Measurements from ENCODE around the gene CARD19.
A peak's percentile ranks its signal among the peaks of the same experiment; 100 is the strongest.

Gene CARD19

DNA sequence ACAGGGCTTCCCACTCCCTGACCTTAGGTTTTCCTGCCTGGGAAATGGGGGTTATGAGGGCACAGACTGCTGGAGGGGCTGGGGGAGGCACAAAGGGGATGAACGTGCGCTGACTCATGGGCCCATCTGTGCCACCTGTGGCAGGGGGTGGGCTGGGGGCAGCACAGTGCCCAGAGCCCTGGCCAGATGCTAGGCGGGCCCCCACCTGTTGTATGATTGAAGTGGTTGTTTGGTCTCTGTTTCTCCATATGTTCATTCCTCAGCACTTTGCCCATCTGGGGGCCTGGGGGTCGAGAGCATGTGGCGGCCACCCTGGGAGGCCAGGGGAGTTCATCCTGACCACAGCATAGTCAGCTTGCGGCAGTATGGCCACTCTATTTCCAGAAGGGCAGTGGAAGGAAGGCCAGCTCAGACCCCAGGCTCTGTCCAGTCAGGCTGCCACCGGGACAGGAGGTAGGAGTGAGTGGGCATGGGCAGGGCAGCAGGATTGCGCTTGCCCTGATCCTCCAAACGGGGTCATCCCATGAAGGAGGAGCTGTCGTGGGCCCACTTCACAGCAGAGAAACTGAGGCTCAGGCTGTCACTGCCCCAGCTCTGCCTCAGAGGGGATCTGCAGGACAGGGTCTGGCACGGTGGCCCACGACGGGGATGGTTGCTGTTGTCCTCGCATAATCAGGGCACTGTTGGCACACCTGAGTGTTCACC lies 38.9 kb downstream of the CARD19 start:
- DNase-seq: no peak

DNA sequence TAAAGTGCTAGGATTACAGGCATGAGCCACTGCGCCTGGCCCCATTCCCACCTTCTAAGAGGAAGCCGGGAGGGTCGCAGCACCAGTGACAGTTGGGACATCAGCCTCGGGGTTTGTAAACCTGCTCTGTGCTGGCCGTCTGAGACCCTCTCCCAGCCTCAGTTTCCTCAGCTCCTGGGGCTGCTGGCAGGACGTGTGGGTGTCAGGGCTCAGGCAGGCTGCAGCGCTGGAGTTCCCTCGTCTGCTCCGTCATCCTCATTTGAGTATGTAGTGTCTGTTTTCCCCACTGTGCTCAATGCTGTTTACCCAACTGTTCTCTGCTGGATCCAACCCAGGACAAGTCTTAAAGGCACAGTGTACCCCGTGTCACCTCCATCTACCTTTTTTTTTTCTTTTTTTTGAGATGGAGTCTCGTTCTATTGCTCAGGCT lies 40.0 kb downstream of the CARD19 start:
- no peak for DNase-seq

DNA sequence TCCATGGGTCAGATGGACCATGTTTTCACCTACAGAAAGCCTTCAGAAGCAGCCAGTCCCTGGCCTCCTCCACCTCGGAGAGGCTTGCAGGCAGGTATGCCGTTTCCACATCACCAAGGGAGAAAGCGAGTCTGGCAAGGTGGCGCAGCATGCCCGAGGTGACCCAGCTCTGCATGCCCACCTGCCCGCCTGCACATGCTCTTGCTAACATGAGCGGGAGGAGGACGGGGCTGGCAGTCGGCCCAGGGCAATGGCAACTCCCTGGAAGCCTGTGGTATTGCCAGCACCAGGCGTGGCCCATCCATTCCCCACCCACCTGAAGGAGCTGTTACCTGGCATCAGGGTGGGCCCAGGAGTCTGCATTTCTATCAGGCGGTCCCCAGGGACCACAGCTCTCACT lies 41.3 kb downstream of the CARD19 start:
- no peak for DNase-seq

DNA sequence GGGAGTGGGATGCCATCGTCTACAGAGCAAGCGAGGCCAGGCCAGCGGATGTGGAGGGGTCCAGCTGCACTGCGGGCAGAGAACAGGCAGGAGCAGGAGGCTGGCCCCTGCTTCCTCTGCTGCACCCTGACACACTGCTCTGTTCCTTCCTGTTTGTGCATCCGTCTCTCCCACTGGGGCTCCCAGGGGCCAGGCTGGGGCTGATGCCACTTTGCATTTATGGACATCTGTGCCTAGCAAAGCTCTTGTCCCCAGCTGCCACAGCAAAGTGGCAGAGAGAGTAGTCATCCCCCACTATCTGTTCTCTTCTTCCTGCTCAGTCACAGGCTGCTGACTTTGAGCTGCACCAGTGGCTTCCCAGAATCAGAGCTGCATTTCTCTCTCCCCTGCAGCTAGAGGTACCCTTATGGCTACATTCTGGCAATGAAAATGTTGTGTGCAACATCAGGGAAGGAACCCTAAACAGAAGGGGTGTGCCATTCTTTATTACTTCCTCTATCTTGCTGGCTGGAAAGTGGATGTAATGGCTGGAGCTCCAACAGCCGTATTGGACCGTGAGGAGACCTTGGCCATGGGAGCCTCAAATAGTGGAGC lies 42.3 kb downstream of the CARD19 start:
- no peak for DNase-seq

DNA sequence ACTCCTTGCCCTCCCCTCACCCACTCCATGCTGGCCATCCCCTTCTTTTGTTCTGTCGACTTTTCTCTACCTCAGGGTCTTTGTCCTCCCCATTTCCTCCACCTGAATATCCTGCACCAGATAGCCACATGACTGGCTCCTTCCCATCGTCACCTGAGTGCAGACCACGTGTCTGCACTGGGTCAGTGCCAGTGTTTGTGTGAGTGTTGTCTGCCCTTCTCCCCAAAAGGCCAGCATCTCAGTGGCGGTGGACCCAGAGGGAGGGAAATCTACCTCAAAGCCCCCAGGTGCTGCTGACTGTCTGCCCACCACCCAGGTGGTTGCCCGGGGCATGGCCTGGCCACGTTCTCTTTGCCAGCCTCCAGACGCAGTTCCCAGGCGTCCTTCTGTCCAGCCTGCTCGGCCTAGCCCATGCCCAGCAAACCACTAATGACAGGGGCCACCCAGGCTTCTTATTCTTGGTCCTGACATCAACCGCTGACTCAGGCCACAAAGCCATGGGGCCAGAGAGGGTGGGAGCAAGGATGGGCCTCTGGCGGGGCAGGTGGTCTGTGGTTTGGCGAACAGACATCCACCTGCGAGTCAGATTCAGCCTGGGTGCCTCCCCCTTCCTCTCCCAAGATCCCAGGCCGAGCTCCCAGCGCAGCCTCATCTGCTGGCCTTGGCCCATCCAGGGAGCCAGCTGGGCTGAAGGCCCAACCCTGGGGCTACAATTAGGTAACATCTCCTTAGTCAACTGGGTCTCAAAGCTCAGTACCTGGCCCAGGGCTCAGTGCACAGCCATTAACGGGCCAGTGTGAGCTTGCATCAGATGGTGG lies 43.6 kb downstream of the CARD19 start:
- DNase-seq: no peak

DNA sequence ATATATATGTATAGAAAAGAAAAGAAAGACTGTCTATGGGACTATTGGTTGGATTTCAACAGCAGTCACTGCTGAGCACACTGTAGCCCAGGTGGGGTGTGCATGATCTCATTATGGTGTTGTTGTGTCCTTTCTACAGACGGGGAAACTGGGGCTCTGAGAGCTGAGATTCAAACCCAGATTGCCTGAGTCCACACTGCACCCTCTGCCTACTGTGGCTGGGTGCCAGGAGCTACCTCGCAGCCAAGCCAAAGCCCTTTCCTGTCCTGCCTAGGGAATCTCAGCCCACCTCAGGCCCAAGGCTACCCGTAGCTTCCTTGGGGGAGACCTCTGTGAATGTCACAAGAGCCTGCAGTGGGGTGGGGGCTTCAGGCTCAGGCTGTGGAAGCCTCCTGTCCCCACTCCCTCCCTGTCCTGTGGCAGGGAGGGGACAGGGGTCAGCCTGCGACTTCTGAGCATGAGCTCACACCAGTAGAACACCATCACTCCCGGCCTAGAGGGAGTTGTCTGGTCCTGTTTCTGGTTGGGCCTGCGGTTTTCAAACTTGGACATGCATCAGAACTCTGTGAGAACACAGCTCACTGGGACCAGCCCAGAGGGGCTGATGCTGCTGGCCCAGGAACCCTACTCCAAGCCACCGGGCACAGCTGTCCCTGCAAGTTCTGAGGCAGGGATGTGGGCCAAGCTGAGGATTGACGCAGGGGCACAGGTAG lies 45.9 kb downstream of the CARD19 start:
- DNase-seq: no peak

DNA sequence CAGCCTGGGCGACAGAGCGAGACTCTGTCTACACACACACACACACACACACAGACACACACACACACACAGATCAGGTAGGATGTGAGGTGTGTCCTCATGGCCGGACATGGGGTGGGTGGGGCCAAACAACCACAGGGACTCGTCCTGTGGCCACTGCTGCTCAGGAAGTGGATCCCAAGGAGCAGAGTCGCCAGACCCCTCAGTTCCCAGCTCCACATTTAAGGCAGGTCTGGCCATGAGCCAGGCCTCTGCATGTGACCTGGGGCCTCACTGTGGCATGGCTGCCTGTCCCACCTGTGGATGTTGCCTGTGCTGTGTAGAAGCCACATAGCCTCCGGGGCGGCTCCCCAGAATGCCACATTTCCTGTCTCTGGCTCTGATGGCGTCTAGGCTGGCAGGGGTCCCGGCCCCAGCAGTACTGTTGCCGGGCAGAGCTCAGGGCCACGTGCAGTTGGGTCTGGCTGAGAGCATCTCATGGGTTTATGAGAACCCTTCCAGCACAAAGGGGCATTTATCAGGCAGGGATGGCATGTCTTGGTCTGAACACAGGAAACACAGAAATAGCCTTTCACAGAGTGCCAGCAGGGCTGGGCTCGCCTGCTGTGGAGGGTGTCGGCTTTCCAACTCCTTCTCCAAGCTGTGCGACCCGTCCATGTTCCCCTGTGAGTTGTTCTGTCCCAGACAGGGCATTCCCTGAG lies 48.0 kb downstream of the CARD19 start:
- no peak for DNase-seq

DNA sequence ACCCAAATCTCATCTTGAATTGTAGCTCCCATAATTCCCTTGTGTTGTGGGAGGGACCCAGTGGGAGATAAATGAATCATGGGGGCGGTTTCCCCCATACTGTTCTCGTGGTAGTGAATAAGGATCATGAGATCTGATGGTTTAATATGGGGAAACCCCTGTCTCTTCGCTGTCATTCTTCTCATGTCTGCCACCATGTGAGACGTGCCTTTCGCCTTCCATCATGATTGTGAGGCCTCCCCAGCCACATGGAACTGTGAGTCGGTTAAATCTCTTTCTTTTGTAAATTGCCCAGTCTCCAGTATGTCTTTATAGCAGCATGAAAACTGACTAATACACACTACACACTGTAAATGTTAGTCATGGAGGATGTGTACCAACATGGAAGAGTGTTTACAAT lies 50.7 kb downstream of the CARD19 start:
- DNase-seq: peak in 1 of 2 donors; percentile 32

DNA sequence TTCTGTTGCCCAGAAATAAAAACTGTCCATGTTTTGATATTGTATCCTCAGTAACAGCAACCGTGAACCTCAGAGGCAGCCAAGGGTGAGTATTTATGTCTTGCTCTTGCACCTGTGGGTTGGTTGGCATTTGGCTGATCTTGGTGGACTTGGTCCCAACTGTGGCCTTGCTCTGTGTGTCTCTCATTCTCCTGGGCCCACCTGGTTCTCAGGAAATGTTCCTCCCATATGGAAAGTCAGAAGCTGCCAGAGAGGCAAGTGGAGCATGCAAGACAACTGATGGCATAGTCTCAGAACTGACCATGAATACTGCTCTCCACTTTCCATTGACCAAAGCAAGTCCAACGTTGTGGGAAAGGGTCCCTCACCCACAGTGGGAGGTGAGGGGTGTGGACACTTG lies 51.6 kb downstream of the CARD19 start:
- DNase-seq: no peak

DNA sequence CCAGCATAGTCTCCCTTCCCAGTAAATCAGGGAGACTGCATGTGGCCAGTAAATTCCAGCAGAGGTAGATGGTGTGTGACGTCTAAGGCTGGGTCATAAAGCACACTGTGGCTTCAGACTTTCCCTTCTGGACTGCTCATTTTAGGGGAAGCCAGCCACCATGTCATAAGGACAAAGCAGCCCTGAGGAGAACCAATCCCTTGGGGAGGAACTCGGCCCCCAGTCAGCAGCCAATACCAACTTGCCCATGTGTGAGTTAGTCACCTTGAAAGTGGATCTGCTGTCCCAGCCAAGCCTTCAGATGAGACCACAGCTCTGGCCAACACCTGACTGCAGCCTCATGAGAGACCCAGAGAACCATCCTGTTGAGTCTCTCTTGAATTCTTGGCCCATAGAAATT lies 52.7 kb downstream of the CARD19 start:
- no peak for DNase-seq

DNA sequence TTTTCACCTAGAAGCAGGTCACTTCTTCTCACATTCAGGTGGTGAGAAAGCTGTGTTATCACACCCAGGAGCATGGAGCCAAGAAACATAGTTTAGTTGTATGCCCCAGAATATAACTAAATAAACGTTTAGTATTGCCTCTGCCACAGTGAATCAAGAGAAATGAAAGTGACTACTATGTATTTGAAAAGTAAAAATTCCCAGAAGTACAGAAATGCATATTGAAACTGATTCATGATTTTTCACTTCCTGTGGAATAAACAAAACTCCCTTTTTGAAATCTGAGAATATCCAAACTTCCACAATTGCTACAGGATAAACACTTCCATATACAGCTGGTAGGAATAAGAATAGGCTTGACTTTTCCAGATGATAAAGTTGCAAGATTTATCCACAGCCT lies 53.3 kb downstream of the CARD19 start:
- no peak for DNase-seq

DNA sequence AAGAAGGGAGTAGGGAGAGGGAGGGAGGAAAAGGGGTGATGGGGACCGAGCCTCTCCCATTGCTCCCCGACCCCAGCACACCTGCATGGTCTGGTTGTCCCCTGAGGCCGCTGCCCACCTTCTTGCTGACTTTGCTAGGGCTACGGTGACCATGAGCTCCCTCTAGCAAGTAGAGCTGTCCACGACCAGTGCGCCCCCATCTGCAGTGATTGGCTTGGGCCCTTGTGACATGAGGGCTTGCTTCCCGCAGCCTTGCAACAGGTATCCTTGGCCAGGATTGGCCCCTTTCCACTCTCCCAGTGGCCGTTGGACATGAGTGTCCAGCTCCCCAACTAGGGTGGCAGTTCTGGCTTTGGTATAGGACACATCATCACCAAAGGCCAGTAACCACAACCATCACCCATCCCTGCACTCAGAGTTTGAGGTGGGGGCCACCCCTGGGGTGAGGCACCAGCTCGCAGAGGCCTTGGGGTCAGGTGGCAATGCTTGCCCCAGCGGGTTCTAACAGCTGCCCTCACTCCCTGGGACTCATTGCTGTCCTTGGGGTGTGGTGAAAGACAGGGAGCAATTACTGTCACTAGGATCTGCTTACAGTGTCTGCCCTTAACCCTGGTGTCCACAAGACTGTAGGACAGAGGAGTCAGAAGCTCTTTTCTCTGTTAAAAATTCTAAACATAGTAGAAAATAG lies 55.2 kb downstream of the CARD19 start:
- no peak for DNase-seq

DNA sequence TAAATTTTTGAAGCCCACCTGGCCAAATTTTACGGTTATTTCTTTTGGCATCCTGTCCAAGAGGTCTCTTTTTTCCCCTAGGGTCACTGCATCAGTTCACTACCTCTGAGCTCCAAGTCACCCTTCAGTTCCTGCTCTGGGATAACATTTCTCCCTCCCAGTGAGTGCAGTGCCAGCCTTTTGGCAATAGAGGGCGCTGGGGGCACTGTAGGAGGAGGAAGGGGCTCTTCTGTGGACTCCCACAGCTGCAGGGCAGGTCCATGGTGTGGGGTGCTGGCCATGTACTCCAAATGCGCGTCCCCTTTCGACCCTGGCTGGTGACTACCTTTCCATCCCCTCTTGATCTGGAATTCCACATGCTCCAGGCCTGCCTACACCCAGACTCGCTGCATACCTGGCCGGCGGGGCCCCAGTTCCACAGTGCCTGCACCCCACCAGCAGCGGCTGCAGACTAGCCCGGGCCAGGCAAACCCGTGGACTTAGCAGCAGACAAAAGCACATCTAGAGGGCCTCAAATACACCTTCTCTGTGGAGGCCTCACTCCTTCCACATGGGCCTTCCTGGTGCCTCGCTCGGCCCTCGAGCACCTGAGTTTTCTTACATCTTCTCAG lies 58.4 kb downstream of the CARD19 start:
- peak; percentile 46 for DNase-seq

DNA sequence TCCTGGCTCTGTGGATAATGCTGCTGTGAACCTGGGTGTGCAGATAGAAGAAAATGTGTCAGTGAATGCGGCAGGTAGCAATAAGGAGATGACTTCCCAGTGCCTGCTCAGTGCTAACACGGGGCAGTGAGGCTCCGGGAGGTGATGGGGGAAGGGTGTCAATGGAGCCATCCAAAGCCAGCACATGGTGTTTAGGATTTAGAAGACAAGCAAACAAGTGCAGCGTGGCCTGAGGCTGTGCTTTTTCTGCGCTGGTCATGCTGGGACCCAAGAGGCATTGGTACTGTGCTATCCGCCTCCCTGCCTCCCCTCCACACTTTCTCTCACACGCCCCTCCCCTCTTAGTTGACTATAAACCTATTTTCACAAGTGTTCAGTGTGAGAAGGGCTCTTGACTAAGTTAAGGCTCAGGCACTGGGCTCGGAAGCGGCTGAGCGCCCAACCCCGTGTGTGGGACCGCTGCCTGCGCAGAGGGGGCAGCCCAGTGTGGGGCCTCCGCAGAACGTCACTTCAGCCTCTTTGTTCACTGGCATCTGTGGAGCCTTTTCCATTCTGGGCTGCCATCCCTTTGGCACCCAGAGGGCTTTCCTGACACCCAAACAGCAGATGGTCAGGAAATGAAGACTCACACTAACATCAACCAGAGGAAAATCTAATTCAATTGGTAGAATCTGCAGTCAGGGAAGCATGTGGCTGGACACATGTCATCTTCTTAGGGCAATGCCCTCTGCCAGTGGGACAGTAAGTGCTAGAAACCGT lies 59.9 kb downstream of the CARD19 start:
- no peak for DNase-seq

DNA sequence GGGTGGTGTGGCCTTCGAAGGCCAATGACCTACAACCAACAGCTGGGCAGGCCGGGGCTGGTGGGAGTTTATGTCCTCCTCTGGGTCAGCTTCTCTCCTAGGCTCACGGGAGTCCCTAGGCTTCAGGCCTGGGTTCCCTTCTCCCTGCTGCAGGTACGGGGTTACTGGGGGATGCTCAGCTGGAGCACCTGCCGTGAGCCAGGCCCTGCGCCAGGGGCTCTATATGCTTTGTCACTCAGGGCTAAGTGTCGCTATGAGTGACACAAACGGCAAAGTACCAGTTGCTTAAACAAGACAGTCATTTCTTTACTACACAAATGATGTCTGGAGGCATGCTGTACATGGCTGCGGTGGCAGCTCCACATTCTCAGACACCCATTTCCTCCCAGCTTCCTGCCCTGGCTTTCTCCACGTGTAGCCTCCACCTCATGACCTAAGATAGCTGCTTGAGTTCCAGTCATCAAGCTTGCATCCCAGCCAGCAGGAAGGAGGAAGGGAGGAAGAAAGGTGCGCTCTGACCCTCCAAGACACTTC lies 60.5 kb downstream of the CARD19 start:
- DNase-seq: peak; percentile 35 to 40

DNA sequence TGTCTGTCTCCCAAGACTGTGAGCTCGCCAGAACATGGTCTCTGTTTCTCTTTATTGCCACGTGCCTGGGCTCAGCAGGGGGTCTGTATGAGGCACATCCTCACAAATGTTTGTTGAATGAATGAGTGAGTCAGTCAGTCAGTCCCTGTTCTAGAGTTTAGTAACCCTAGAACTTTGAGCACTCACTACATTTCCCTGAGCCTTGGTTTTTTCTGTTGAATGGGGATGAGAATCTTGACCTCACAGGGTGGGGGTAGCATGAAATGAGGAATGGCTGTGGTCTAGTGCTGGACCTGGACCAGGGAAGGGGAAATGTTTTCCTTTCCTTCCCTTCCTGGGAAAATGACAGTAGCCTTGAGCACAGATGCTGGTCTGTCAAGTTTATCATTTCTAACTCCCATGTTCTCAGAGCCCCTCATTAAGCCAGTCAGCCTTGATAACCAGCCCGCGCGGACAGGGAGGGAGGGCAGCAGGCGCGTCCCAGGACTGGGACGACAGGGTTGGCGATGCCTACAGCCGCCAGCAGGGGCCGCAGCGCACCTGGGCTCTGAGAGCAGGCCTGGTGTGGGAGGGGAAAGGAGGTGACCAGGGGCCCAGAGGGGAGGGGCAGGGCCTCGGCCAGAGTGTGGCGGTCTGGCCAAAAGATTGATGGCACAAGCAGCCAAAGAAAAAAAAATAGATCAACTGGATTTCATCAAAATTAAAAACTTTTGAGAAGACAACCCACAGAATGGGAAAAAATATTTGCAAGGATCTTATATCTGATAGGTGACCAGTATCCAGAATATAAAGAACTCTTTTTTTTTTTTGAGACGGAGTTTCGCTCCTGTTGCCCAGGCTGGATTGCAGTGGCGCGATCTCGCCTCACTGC lies 63.8 kb downstream of the CARD19 start:
- peak; percentile 78 to 80 for DNase-seq

DNA sequence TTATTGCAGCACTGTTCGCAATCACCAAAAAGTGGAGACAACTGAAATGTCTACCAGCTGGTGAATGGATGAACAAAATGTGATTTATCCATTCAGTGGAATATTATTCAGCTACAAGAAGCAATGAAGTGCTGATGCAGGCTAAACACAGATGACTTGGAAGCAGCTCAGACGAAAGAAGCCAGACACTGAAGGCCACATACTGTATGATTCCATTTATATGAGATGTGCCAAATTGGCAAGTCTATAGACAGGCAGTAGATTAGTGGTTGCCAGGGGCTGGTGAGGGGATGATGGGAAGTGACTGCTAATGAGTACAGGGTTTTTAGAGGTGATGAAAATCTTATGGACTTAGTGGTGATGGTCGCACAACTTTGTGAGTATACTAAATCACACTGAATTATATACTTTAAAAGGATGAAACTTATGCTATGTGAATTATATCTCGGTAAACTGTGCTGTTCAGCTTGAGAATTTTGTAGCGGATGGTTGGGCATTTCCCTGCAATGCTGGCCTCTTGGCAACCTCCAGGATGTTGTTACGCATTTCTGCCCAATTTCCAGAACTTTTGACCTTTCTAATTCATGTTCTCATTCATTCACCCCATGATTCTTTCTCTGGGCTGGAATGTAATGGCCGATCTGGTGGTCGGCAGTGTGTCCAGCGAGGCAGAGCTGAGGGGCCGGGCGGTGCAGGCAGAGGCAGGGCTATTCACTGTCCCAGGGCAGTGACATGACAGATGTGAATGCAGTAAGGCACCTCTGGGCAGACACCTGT lies 66.0 kb downstream of the CARD19 start:
- DNase-seq: no peak

Measured in stimulated activated CD4-positive, alpha-beta T cell treated with anti-CD3 and anti-CD28 coated beads, Interleukin-2, amount 100 ng/mL, for 48 hours (primary cell).